Measurements from ENCODE around the gene PSMB5.

- TF ChIP-seq ZNF560 (tag by site-specific recombination; IDR thresholded peaks at IDR 0.05; ENCODE audit: borderline replicate concordance) (no peak), ZNF488 (tag by site-specific recombination; IDR thresholded peaks at IDR 0.05) (no peak), ZNF76 (tag by site-specific recombination; IDR thresholded peaks at IDR 0.05; ENCODE audit: borderline replicate concordance, low read depth) (peak; percentile 63; the same call in 1 of the 2 replicates), ZNF157 (tag by site-specific recombination; IDR thresholded peaks at IDR 0.05) (no peak), TCF7L2 (IDR thresholded peaks at IDR 0.05; ENCODE audit: borderline replicate concordance, low read depth, low read length) (no peak), REST (tag by site-specific recombination; IDR thresholded peaks at IDR 0.05) (no peak; the same call in 1 of the 2 replicates), ZNF416 (tag by site-specific recombination; IDR thresholded peaks at IDR 0.05) (no peak), PBX3 (CRISPR knock-in tag; IDR thresholded peaks at IDR 0.05) (no peak), CTCF (tag by site-specific recombination; IDR thresholded peaks at IDR 0.05) (peak; percentile 96), ZNF274 (IDR thresholded peaks at IDR 0.05; ENCODE audit: low read length) (no peak), ZNF274 (tag by site-specific recombination; IDR thresholded peaks at IDR 0.05; ENCODE audit: borderline replicate concordance) (no peak), ZNF585B (tag by site-specific recombination; IDR thresholded peaks at IDR 0.05) (no peak), ZNF280C (tag by site-specific recombination; IDR thresholded peaks at IDR 0.05) (no peak)
Measured at GRCh38 chr14:23057757-23058653, 23.3 kb upstream of the PSMB5 start.

Data from HEK293 (cell line).